ENCODE results near the gene NT5C3B.
A peak's percentile ranks its signal among the peaks of the same experiment; 100 is the strongest.
"Not testable (repeated sequence)": the region's sequence is repeated elsewhere in the genome, so short reads cannot be mapped to it uniquely, and the experiment has no call there.

NT5C3B gene

GRCh38 chr17:41837761-41838538 is 1.9 kb upstream of the NT5C3B start, which contains the start of gene KLHL10:
Gene KLHL10, plus strand, starts transcription at chr17:41837825. Its CDS starts 108 bp downstream, at chr17:41837933.
- no peak for DNase-seq

- no peak for DNase-seq
Observed at GRCh38 chr17:41836550-41837196, 641 bp upstream of the NT5C3B start.

DNA sequence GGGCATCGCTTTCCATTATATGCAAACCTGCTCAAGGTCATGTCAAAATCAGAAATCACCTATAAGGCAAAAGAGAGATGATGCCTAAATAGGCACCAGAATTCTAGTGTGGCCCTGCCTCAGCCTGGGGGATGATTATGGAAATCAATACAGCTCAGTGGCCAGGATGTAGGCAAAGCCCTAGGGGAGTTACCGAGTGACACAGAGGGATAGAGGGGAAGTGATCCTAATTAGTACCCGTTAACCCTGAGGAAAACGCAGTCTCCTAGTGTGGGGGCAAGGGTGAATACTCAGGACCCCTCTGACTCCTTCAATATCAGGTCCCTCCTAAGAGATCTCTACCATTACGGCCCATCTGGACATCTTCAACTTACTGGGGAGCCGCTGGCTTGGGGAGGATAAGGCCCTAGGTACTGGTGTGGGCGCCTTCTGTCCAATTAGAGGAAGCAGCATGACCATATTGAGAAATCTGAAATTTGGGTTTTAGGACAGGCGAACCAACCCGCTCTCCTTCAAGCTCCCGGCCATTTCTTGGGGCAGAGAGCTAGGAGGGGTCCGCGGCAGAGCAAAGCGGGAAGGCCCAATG is 725 bp downstream of the NT5C3B start:
- DNase-seq = peak; percentile 29 to 47

DNA sequence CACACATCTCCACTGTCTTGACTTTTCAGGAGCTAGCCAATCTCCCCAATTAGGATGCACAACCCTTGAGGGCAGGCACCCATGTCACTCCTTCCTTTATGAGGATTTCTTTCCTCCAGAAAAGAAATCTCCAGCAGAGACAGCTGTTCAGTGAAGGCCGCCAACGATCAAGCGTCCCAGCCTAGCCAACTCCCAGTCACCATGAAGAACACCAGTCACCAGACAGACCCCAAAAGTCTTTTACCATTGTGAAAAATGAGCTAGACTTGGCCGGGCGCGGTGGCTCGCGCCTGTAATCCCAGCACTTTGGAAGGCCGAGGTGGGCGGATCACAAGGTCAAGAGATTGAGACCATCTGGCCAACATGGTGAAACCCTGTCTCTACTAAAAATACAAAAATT is 6.1 kb downstream of the NT5C3B start:
- DNase-seq = not testable (repeated sequence)

DNA sequence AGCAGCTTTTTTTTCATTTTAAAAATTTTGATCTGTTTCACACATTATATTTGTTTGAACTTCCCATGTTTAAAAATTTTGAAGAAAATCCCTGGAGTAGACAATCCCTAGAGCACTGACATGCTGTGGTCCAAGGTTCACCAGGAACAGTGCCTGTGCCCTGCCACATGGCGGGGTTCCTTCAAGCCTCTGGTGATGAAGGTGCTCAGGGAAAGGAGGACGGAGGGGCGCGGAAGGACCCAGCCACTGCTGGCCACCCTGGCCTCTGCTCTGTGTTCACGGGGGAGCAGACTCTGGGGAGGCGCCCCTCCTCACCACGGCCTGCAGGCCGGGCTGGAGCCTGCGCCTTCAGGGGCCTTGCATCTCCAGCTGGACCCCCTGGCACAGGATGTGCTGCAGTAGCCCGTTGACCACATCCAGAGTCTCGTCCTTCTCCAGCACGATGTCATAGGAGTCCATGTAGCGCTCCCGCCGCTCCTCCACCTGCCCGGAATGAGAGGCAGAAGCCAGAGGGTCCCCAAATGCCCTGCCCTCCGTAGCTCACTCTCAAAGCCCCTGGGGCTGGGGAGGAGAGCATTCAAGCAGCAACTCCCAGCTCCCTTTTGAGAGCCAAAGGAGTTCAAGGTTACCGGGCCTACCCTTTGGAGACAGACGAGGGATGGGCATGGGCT is 10.7 kb downstream of the NT5C3B start:
- DNase-seq = no peak

GRCh38 chr17:41824086-41824485 is 11.9 kb downstream of the NT5C3B start:
- no peak for DNase-seq

DNA sequence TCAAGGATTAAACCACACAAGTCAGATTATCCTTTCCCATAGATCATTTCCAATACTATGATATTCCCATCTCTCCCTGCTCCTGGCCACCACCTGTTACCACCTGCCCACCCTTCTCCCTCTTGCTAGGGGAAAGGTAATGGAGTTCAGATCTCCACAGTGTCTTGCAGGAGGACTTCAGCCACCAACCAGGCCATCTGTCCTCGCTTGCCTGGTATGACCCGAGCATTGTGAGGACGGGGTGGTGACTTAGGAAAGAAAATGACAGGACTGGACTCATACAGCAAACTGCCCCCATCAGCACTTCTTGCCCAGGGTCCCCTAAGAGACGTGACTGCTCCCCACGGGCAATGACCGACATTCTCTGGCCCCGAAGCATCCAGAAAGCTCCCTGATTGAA is 12.5 kb downstream of the NT5C3B start:
- no peak for DNase-seq

DNA sequence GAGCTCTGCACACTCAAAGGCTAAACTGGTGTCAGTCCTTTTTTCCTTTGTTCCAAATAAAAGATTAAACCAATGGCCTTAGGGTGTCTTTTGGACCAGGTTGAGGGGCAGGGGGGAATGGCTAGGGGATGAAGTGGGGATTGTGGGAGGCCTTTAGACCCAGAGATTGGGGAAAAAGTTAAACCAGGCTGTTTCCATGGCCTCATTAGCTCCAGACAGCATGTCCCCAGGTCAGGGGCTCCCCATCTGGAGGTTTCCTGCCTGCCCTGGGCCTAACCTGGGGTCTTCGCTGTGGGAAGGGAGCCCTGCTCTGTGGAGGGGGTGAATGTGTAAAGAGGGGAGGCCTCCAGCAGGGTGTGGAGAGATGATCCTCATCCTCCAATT is 12.9 kb downstream of the NT5C3B start:
- no peak for DNase-seq

DNA sequence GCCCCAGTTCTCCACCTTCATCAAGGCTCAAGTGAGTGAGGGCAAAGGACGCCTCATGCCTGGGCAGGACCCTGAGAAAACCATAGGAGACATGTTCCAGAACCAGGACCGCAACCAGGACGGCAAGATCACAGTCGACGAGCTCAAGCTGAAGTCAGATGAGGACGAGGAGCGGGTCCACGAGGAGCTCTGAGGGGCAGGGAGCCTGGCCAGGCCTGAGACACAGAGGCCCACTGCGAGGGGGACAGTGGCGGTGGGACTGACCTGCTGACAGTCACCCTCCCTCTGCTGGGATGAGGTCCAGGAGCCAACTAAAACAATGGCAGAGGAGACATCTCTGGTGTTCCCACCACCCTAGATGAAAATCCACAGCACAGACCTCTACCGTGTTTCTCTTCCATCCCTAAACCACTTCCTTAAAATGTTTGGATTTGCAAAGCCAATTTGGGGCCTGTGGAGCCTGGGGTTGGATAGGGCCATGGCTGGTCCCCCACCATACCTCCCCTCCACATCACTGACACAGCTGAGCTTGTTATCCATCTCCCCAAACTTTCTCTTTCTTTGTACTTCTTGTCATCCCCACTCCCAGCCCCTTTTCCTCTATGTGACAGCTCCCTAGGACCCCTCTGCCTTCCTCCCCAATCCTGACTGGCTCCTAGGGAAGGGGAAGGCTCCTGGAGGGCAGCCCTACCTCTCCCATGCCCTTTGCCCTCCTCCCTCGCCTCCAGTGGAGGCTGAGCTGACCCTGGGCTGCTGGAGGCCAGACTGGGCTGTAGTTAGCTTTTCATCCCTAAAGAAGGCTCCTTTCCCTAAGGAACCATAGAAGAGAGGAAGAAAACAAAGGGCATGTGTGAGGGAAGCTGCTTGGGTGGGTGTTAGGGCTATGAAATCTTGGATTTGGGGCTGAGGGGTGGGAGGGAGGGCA is 13.6 kb downstream of the NT5C3B start:
- no peak for DNase-seq

DNA sequence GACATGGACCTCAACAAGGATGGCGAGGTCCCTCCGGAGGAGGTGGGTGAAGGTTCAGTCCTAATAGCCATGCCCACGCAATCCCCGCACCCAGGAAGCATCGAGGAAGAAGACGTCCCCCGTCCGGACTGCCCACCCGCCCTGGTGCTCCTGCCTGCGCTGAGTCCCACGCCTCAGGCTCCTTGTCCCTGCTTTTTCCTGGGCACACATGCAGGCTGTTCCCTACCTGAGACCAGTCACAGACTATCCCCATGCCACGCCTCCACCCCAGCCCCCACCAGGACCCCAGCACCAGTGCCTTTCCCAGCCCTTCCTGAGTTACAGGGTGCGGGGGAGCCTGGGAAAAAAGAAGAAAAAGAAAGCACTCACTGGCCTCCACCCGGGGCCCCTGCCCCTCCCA is 14.3 kb downstream of the NT5C3B start:
- DNase-seq = no peak

DNA sequence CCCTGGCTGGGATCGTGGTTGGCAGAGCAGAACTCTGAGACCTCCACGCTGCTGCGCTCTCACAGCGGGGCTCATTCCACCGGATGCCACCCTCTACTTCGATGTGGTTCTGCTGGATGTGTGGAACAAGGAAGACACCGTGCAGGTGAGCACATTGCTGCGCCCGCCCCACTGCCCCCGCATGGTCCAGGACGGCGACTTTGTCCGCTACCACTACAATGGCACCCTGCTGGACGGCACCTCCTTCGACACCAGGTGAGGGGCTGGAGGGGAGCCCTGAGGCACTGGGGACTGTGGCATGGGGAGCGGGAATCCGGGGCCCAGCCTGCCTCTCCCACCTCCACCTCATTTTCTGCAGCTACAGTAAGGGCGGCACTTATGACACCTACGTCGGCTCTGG is 18.0 kb downstream of the NT5C3B start:
- DNase-seq = no peak

DNA sequence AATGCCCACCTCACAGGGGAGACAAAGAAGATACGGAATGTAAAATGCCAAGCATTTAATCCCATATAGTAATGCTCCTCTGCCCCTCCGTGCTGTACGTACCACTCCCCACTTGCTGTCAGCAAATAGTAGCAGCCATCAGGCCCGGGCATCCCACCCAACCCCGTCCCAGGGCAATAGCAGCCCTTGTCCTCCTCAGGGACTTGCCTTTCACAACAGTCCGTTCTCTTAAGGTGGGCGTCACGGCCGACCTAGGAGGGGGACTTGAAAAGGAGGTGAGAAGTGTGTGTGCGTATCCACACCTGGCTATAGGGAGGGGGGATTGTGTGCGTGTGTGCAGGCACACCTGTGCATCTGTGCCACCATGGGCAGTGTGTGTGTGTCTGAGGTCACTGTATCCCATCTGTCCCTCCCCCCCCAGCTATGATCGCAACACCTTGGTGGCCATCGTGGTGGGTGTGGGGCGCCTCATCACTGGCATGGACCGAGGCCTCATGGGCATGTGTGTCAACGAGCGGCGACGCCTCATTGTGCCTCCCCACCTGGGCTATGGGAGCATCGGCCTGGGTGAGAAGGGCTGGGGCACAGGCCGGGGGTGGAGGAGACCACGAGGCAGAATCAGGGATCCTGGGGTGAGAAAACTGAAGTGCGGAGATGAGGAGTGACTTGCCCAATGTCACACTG is 19.3 kb downstream of the NT5C3B start:
- no peak for DNase-seq

- DNase-seq = no peak
Observed at GRCh38 chr17:41814195-41814594, 21.8 kb downstream of the NT5C3B start.

GRCh38 chr17:41813699-41814124 is 22.3 kb downstream of the NT5C3B start:
- DNase-seq = no peak

GRCh38 chr17:41813152-41813680 is 22.8 kb downstream of the NT5C3B start:
- DNase-seq = peak in 1 of 2 experiments; percentile 52

DNA sequence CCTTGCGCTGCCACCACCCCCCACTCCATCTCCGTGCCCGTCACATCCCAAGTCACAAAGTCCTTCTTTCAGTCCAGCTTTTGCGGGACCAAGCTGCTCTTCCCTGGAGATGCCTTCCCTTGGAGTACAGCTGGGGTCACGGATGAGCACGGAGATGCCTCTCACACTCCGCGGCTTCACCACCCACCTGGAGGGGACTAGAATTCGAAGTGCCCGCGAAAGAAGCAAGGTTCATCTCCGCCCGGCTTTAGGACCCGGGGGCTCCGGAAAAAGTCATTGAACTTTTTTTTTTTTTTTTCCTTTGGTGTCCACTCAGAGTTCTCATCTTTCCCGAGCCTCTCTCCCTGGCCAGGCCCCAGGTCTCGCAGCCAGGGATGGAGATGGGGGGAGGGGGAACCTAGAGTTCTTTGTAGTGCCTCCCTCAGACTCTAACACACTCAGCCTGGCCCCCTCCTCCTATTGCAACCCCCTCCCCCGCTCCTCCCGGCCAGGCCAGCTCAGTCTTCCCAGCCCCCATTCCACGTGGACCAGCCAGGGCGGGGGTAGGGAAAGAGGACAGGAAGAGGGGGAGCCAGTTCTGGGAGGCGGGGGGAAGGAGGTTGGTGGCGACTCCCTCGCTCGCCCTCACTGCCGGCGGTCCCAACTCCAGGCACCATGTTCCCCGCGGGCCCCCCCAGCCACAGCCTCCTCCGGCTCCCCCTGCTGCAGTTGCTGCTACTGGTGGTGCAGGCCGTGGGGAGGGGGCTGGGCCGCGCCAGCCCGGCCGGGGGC is 23.5 kb downstream of the NT5C3B start, which contains the start of gene FKBP10:
Gene FKBP10, plus strand, starts transcription at position 624 of the 771 bp plus-strand sequence. Its CDS starts 31 bp downstream, at position 655.
- peak; percentile 79 to 87 for DNase-seq

DNA sequence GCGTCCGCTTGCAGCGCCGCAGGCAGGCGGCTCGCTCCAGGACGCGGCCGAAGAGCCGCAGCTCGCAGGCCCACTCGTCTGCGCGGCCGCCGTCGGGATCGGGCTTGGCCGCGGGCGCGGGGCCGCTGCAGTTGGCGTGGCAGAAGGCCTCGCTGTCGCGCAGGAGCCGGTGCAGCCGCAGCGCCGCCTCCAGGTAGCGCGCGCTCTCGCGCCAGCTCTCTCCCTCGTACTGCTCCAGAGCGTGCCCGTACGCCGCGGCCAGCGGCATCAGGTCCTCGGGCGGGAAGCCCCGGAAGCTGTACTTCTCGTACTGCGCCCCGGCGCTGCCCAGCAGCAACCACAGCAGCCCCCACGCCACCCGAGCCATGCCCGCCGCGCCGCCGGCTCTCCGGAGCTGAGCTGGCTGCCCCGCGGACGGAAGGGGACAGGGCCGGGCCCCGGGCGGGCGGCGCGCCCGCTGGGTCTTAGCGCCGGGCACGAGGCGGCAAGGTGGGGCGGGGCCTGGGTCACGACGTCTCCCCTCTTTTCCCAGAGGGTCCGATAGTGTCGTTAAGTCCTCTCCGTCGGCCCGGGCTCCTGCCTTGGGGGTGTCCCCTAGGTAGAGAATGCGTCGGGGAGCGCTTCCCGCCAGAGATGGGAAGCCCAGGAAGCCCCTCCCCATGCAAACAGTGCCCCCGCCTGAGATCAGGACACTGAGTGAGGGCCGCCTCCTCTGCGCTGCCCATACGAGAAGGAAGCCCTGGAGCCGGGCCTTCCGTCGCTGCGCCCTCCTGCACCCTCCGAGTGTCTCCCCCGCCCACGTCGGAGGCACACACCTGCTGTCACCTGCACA is 24.3 kb downstream of the NT5C3B start, which contains the start of gene P3H4:
Gene P3H4, minus strand, starts transcription at position 401 of the 832 bp plus-strand sequence. Its CDS starts 34 bp downstream, at position 367.
- DNase-seq = peak; percentile 81

DNA sequence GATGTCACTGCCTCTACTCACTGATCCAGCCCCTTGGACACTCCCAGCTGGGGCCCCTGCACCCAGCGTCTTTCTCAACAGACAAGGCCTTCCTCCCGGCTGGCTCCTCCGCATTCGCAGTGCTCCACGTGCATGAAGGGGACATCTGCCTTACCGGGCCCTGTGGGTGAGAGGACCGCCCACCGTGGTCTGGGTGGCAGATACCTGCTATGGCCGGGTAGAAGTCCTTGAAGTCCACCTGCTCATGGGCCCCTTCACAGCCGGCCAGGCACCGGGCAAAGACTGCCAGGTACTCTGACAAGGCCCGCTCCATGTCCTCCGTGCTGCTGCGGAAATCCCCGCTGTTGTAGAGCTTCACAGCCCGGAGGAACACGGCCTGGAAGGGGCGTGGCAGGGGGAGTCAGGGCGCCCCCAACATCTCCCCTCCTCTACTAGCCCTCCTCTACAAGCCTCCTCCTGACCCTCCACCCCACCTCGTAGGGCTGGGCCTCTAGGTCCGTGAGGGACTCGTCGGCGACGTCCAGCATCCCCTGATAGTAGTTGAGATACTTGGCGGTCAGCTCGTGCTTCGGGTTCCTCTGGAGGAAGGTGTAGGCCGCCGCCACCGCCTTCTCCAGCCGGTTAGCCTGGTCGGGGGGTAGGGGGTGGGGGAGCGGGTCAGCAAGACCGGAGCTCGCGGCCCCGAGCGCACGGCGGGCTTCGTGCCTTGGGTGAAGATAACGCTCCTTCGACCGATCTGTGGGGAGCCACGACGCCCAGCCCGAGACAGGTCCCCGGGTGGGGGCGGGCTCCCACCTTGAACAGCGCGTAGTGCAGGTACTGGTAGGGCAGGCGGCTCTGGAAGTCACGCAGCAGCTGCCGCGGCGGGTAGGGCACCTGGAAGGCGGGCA is 25.1 kb downstream of the NT5C3B start:
- no peak for DNase-seq
